Neural cell (in vitro differentiated cells): ENCODE data around the gene PTX4.

Source experiments
- EP300 ChIP-seq: fragments of 450-650 bp; conservative IDR thresholded peaks from 2 replicates; pipeline ENCODE4 v1.6.1; 2014; ENCODE audit warnings: antibody characterized with exemption, mild to moderate bottlenecking, moderate library complexity; ENCODE audit not compliant: poor library complexity, severe bottlenecking
- EZH2 ChIP-seq: fragments of 200-600, 300-800 bp; shearing (Covaris generic), sonication (generic); IDR thresholded peaks from 2 replicates; pipeline ENCODE4 v1.6.1; 2014; ENCODE audit warnings: antibody characterized with exemption, low read length, borderline replicate concordance, mild to moderate bottlenecking; ENCODE audit not compliant: insufficient read depth, poor library complexity, severe bottlenecking
- SMC3 ChIP-seq: fragments of 450-650 bp; conservative IDR thresholded peaks from 2 replicates; pipeline ENCODE4 v1.6.1; 2014; ENCODE audit warnings: antibody characterized with exemption, mild to moderate bottlenecking, moderate library complexity; ENCODE audit not compliant: poor library complexity

GRCh38 chr16:1501630-1502029 is 12.9 kb upstream of the PTX4 start:
- TF ChIP-seq SMC3 = no peak
- TF ChIP-seq EP300 = no peak
- no peak for TF ChIP-seq EZH2
